HPDE6-E6E7 (cell line): ENCODE data around the gene POLR3B.

Experiments used
- DNase-seq: peaks from one replicate; pipeline ENCODE4 v3.0.0; 2011; ENCODE audit warnings: missing footprints; ENCODE audit errors: extremely low spot score

Gene POLR3B

DNA sequence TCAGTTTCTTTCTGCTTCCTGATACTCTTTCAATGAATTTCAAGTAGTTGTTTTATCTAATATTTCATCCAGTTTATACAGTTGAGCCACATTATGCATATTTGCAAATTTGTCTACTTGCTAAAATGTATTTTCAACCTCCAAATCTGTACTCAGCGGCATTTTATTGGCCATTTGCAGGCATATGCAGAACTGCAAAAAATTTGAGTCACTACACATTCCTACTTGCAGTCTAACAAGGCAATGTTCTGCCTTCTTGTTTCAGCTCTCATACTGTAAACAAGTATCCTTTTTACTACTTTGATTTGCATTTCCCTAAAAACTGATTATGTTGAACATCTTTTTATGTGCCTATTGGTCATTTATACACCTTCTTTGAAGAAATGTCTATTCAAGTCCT lies 55.0 kb downstream of the POLR3B start:
- DNase-seq: no peak

DNA sequence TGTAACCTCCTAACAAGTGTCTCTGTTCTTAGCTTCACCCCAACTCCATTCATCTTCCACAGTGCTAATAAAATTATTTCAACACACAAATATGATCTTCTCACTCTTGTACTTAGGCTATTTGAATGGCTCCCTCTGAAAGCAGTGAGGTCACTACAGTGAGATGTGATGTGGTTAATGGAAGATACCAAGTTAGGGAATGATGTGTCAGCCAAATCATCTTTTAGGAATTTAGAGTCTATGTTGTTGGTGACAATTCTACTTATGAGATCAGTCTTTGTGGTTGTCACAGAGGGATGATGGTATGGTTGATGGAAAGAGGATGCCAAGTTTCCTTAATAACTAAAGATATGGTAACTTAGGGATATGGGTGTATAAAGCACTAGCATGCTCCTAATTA lies 57.6 kb downstream of the POLR3B start:
- DNase-seq: no peak

DNA sequence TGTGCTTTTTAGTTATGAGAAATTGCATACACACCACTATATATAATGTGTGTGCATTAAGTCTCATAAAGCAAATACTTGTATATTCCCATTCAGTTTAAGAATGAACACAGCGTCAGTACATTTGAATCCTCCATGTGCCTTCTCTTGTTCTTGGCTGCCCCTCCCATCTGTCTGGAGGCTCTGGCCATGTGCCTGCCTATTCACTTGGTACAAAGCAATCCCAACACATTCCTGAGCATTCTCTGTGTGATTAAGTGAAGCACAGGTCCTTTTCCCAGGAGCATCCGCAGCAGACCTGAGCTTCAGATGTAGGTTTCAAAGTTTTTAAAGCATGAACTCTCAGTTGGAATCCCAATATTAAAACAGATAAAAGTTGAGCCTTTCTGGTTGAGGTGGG lies 58.7 kb downstream of the POLR3B start:
- DNase-seq: no peak

DNA sequence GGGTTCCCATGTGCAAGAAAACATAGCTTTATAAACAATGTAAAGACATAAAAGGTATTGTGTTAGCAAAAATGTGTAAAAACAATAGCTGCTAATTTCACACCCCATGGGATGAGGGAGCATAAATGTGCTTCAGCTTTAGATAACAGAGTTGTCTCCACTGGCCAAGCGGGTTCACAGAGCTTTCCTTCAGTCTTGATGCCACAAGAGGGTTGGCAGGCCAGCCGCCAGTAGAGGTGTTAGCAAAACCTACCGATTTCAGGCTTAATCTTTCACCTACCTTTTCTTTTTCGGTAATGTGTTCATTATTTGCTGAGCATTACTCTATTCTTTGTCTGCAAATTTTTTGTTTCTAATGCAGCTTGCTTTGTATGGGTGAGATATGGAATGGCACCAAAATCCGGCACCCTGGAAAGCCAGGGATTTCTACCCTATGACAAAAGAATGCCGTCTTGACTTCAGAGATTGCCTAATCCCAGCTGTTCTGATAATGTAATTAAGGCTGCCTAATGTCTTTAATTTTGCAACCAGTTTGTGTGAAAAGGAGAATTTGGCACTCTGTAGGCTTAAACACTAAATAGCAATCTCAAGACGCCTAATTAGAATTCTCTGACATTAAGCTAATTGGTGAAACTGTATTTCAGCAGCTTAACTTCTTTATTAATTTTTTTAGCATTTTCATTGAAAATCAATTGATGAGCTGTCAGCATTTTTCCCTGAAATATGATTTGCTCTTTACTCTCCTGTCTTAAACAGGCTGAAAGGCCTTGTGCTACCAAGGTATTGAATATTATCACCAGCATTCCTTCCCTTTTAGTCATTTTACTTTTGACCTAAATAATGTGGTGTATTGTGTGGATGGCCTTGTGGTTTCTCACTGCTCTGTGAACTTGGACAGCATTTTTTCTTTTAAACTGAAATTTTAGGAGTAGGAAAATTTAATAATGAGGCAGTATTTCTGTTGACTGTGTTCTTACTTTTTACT lies 60.7 kb downstream of the POLR3B start:
- DNase-seq: peak; percentile 20

DNA sequence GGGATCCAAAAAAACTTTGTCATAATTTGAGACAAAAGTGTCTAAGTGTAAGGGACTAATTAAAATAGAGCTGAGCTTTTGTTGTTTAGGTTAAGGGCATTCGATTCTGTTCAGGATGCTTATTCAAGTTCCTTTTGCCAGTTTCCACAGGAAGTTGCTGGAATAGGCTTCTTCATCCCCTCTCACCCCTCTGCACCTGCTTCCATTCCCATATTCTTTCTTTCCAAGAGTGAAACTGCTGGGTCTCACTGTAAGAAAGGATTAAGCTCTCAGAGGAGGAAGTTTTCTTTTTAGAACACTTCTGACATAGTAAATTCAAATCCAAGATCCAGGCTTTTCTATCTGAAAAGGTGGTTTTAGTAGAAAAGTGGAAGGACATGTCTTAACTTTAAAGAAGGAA lies 61.4 kb downstream of the POLR3B start:
- no peak for DNase-seq

DNA sequence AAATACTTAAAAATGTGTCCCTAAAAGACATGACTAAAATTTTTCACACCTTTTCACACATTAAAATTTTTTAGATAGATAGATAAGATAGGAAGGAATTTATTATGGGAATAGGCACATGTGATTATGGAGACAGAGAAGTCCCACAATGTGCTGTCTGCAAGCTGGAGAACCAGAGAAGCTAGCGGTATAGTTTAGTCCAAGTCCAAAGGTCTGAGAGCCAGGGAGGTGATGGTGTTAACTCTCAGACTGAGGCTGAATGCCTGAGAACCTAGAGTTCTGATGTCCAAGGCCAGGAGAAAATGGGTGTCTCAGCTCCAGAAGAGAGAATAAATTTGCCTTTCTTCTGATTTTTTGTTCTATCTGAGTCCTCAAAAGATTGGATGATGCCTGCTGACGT lies 65.7 kb downstream of the POLR3B start:
- DNase-seq: no peak

- DNase-seq: no peak
Measured at GRCh38 chr12:106425061-106425702, 67.6 kb downstream of the POLR3B start.

DNA sequence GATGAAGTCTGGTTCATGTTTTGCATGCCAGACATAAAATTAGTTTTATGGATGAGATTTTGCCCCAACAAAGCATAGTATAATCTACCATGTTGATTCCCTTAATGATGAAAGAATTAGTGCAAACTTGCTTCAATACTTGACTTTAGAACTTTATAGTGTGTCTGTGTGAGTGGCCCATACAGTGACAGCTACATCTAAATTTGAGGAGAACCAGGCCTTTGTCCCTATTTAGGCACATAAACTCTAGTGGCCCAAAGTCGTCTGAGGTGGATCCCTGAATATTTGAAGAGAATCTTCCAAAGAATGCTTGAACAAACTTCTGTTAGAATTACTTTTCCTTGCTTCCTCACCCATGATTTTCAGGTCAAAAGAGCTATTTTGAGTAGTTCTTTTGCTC lies 70.4 kb downstream of the POLR3B start:
- DNase-seq: no peak

DNA sequence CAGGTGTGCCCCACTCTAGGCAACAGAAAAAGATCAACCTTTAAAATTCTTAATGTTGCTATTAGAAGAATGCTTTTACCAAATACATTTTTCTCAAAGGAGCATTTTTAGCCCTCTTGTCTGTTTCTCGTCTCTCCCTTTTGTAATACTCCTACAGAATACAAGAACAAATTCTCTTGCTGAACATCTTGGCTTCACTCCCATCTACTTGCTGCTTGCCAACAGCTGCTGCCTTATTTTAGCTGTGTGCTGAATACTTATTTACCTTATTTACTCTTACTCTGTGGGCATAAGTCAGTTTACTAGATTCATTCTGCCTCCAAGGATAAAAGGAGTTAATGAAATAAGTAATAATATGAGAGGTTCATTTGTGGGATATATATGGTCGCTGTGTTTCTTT lies 70.8 kb downstream of the POLR3B start:
- DNase-seq: no peak

DNA sequence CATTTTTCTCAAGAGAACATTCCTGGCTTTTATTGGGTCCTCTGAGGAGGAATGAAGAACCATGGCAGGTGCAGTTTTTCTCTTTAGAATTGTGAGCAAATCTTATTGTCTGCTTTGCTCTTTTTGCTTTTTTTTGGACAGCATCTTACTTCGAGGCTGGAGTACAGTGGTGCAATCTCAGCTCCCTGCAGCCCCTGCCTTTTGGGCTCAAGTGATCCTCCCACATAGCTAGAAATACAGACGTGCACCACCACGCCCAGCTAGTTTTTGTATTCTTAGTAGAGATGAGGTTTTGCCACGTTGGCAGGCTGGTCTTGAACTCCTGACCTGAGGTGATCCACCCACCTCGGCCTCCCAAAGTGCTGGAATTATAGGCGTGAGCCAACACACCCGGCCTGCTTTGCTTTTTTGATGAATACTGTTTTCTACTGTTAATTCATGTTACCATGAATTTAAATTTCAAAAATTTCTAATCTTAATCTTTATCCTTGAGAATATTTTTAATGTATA lies 71.5 kb downstream of the POLR3B start:
- DNase-seq: no peak

DNA sequence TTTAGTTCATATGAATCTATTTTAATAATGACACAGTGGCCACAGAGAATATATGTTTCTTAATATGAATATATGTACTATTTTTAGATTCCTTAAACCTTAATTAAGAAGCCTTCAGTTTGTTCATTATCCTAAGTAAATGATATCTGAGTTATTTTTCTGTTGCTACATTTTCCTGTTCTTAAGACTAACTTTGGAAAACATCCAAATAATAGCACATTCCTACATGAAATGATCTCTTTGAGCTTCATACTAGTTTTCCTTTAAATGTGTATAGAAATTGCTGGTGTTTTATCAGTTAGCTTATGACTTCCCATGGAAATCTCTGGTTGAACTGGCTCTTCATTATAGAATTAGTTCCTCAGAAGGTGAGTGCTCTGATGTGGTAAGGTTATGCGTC lies 72.1 kb downstream of the POLR3B start:
- DNase-seq: no peak

DNA sequence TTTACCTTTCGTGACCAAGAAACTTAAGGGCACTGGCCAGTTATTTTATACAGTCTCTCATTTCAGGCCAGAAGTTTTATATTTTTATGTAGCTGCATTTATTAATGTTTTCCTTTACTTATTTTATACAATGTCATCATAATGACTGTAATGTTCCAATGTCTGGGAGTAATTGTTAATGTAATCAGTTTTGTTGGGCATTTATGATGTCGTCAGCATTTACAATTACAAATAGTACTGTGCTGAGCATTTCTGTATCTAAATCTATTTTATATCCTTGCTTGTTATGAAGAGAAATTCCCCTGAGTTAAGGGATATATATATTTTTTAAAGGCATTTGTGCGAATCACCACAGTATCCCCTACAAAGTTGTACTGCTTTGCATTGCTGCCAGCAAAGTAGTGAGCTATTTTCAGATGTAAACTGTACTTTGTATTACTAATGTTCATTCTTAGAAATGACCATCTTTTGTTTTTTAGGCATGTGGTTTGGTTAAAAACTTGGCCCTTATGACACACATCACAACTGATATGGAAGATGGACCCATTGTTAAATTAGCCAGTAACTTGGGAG lies 74.4 kb downstream of the POLR3B start:
- no peak for DNase-seq

GRCh38 chr12:106433055-106433454 lies 75.5 kb downstream of the POLR3B start:
- no peak for DNase-seq

GRCh38 chr12:106434526-106434925 lies 77.0 kb downstream of the POLR3B start:
- no peak for DNase-seq

- no peak for DNase-seq
Measured at GRCh38 chr12:106436164-106436563, 78.6 kb downstream of the POLR3B start.

GRCh38 chr12:106442575-106442974 lies 85.0 kb downstream of the POLR3B start:
- no peak for DNase-seq

GRCh38 chr12:106445053-106445452 lies 87.5 kb downstream of the POLR3B start:
- DNase-seq: no peak

GRCh38 chr12:106445959-106446358 lies 88.4 kb downstream of the POLR3B start:
- no peak for DNase-seq

GRCh38 chr12:106446419-106447092 lies 89.0 kb downstream of the POLR3B start:
- DNase-seq: no peak

- DNase-seq: no peak
Measured at GRCh38 chr12:106452309-106452708, 94.8 kb downstream of the POLR3B start.

- no peak for DNase-seq
Measured at GRCh38 chr12:106455111-106455510, 97.6 kb downstream of the POLR3B start.

GRCh38 chr12:106459124-106459523 lies 101.6 kb downstream of the POLR3B start:
- DNase-seq: no peak
